Breast epithelium (tissue), 3 donors: ENCODE measurements around the gene NFKBIB.

Experiments
- POLR2A ChIP-seq: fragments of 450-650 bp; IDR thresholded peaks from one replicate; pipeline ENCODE4 v1.6.1; 2016; ENCODE audit warnings: antibody characterized with exemption, mild to moderate bottlenecking, moderate library complexity
- TF ChIP-seq, protein P1 (sequence below), 3 donors: fragments of 450-650 bp; IDR thresholded peaks; one replicate each; pipeline ENCODE4 v1.5.1; 2016 to 2017; ENCODE audit warnings: antibody characterized with exemption in 3 of 3, mild to moderate bottlenecking in 3 of 3, moderate library complexity in 3 of 3

DNA sequence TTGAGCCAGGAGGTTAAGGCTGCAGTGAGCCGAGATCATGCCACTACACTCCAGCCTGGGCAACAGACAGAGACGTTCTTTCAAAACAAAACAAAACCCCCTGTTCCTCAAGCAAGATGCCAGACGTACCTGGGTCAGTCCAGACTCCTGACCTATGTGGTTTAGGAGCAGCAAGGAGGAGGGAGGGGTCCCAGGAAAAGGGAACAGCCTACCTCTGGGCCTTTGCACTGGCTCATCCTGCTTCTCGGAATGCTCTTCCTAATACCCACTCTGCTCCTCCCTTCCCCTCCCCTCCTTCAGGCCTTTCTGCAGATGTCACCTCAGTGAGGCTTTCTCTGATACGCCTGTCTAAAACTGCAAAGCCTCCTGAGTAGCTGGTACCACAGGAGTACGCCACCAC, 31.2 kb upstream of the NFKBIB start:
- no peak for TF ChIP-seq POLR2A
- TF ChIP-seq, protein P1, sequence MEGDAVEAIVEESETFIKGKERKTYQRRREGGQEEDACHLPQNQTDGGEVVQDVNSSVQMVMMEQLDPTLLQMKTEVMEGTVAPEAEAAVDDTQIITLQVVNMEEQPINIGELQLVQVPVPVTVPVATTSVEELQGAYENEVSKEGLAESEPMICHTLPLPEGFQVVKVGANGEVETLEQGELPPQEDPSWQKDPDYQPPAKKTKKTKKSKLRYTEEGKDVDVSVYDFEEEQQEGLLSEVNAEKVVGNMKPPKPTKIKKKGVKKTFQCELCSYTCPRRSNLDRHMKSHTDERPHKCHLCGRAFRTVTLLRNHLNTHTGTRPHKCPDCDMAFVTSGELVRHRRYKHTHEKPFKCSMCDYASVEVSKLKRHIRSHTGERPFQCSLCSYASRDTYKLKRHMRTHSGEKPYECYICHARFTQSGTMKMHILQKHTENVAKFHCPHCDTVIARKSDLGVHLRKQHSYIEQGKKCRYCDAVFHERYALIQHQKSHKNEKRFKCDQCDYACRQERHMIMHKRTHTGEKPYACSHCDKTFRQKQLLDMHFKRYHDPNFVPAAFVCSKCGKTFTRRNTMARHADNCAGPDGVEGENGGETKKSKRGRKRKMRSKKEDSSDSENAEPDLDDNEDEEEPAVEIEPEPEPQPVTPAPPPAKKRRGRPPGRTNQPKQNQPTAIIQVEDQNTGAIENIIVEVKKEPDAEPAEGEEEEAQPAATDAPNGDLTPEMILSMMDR (IDR thresholded peaks at IDR 0.05) = no peak
